ENCODE data around the gene WSB1. TPM values are rescaled to one million over a fixed set of nuclear protein-coding genes. Genes with fewer than 3 reads are reported as not detected.
"Not testable (repeated sequence)": the region's sequence is repeated elsewhere in the genome, so short reads cannot be mapped to it uniquely, and the experiment has no call there.

WSB1 gene
- total RNA-seq, 1 experiment from 2014 or later, result 66.2 TPM

DNA sequence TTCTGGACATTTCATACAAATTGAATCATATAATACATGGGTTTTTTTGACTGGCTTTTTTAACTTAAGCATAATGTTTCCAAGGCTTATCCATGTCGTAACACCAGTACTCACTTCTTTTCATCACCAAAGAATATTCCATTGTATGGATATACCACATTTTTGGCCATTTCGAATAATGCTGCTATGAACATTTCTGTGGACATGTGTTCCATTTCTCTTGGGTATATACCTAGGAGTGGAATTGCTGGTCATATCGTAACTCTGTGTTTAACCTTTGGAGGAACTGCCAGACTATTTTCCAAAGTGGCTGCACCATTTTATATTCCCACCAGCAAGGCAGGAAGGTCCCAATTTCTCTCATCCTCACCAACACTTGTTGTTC, 46.0 kb upstream of the WSB1 start:
- intact Hi-C loops (cut with micrococcal nuclease; ENCODE audit: unreplicated experiment), result loop anchor here (1.0 to 10.0 kb wide), 3 partner anchors 46 to 247 kb away; partner anchors contain the start of genes KSR1 and WSB1
- H3K4me1 ChIP-seq (replicated peaks; ENCODE audit: insufficient read depth), result peaks cover 58% of the 10 kb centered on the region
- ChIA-PET POLR2A (ENCODE audit: unreplicated experiment) (no interaction called here), CTCF (interaction anchor here (0.6 kb wide), 1 partner anchor 60 kb away, joined by 3 read pairs; no protein-coding TSS in a partner anchor)
- peak overlapping the region; percentile 78 for H3K27ac ChIP-seq
- no peak overlapping the region for H3K4me3 ChIP-seq
- H3K79me2 ChIP-seq (ENCODE audit: low read depth), result no peaks in the 10 kb centered on the region
- H4K20me1 ChIP-seq (ENCODE audit: insufficient read depth), result no peaks in the 10 kb centered on the region
- no peaks in the 10 kb centered on the region for H3K27me3 ChIP-seq (ENCODE audit: insufficient read depth, low read depth)
- H3F3A ChIP-seq (ENCODE audit: insufficient read depth, low read depth), result peaks cover 34% of the 10 kb centered on the region
- no TSS peak for BruUV-seq (replicated peaks)
- H3K9me2 ChIP-seq (ENCODE audit: insufficient read depth), result no peaks in the 10 kb centered on the region
- H3K4me2 ChIP-seq, result peak overlapping the region; percentile 63
- no peaks in the 10 kb centered on the region for H3K36me3 ChIP-seq (ENCODE audit: low read depth)
- TF ChIP-seq, protein P1, sequence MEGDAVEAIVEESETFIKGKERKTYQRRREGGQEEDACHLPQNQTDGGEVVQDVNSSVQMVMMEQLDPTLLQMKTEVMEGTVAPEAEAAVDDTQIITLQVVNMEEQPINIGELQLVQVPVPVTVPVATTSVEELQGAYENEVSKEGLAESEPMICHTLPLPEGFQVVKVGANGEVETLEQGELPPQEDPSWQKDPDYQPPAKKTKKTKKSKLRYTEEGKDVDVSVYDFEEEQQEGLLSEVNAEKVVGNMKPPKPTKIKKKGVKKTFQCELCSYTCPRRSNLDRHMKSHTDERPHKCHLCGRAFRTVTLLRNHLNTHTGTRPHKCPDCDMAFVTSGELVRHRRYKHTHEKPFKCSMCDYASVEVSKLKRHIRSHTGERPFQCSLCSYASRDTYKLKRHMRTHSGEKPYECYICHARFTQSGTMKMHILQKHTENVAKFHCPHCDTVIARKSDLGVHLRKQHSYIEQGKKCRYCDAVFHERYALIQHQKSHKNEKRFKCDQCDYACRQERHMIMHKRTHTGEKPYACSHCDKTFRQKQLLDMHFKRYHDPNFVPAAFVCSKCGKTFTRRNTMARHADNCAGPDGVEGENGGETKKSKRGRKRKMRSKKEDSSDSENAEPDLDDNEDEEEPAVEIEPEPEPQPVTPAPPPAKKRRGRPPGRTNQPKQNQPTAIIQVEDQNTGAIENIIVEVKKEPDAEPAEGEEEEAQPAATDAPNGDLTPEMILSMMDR (conservative IDR thresholded peaks at IDR 0.05), result no peak
- TF ChIP-seq EZH2 (IDR thresholded peaks at IDR 0.05; ENCODE audit: low read depth), result no peak
- no peak for DNase-seq
- H3K9me3 ChIP-seq (ENCODE audit: insufficient read depth, low read depth), result no peaks in the 10 kb centered on the region
- H2AFZ ChIP-seq, result no peak overlapping the region

DNA sequence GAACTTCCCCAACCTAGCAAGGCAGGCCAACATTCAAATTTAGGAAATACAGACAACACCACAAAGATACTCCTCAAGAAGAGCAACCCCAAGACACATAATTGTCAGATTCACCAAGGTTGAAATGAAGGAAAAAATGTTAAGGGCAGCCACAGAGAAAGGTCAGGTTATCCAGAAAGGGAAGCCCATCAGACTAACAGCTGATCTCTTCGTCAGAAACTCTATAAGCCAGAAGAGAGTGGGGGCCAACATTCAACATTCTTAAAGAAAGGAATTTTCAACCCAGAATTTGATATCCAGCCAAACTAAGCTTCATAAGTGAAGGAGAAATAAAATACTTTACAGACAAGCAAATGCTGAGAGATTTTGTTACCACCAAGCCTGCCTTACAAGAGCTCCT, 43.1 kb upstream of the WSB1 start:
- Histone ChIP-seq H3F3A (ENCODE audit: insufficient read depth, low read depth) (peaks cover 21% of the 10 kb centered on the region), H3K4me1 (replicated peaks; ENCODE audit: insufficient read depth) (peaks cover 30% of the 10 kb centered on the region)
- H3K79me2 ChIP-seq (ENCODE audit: low read depth); H3K27me3 ChIP-seq (ENCODE audit: insufficient read depth, low read depth); BruUV-seq (replicated peaks); DNase-seq; POLR2A ChIA-PET (ENCODE audit: unreplicated experiment); H3K27ac ChIP-seq; H2AFZ ChIP-seq; H3K4me3 ChIP-seq; intact Hi-C loops (cut with micrococcal nuclease; ENCODE audit: unreplicated experiment); H3K4me2 ChIP-seq; H3K9me3 ChIP-seq (ENCODE audit: insufficient read depth, low read depth); H4K20me1 ChIP-seq (ENCODE audit: insufficient read depth); H3K36me3 ChIP-seq (ENCODE audit: low read depth); H3K9me2 ChIP-seq (ENCODE audit: insufficient read depth); CTCF ChIA-PET: not testable (repeated sequence)

DNA sequence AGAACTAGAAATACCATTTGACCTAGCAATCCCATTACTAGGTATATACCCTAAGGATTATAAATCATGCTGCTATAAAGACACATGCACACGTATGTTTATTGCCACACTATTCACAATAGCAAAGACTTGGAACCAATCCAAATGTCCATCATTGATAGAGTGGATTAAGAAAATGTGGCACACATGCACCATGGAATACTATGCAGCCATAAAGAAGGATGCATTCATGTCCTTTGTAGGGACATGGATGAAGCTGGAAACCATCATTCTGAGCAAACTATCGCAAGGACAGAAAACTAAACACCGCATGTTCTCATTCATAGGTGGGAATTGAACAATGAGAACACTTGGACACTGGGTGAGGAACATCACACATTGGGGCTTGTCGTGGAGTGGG, 39.1 kb upstream of the WSB1 start:
- H3F3A ChIP-seq (ENCODE audit: insufficient read depth, low read depth); H3K4me2 ChIP-seq; H3K4me3 ChIP-seq; H3K79me2 ChIP-seq (ENCODE audit: low read depth); H3K4me1 ChIP-seq (replicated peaks; ENCODE audit: insufficient read depth); H3K9me2 ChIP-seq (ENCODE audit: insufficient read depth); H3K9me3 ChIP-seq (ENCODE audit: insufficient read depth, low read depth); DNase-seq; intact Hi-C loops (cut with micrococcal nuclease; ENCODE audit: unreplicated experiment); BruUV-seq (replicated peaks); H3K27ac ChIP-seq; H4K20me1 ChIP-seq (ENCODE audit: insufficient read depth); H3K36me3 ChIP-seq (ENCODE audit: low read depth); H3K27me3 ChIP-seq (ENCODE audit: insufficient read depth, low read depth); POLR2A ChIA-PET (ENCODE audit: unreplicated experiment); H2AFZ ChIP-seq; CTCF ChIA-PET: not testable (repeated sequence)

DNA sequence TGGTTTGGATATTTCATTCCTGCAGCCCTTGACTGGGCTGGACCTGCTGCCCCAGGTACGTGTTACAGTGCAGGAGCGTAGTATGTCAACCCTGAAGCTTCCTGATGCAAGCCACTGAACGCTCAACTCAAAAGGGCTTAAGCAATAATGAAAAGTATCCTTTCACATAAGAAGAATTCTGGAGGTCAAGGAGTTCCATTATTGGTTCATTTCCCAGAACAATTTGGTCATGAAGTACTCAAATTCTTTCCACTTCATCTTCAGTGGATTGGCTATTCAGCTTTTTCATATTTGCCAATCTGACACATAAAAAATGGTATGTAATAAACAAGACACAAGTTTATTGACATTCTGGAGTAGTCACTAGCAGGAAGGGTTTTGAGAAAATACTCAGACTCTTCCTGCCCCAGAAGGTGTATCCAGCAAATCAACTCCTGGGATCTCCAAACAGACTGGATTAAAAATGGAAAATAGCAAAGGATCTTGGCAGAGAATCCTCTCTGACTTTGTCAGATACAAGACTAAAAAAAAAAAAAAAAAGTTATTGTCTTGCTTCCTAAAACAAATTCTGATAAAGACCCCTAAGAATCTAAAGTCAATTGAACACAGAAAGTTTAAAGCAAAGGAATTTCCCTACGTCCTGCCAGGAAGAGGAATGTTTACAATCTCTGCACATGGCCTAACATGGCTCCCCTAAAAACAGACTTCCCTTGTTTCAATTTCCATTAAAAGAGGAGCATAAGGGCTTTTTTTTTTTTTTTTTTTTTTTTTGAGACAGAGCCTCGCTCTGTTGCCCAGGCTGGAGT, 37.5 kb upstream of the WSB1 start:
- Histone ChIP-seq H3K79me2 (ENCODE audit: low read depth) (no peaks in the 10 kb centered on the region), H3K27me3 (ENCODE audit: insufficient read depth, low read depth) (no peaks in the 10 kb centered on the region), H4K20me1 (ENCODE audit: insufficient read depth) (no peaks in the 10 kb centered on the region), H3K27ac (peak overlapping the region; percentile 36; the same call in 1 of the 2 replicates), H3K4me3 (no peak overlapping the region), H3K9me2 (ENCODE audit: insufficient read depth) (no peaks in the 10 kb centered on the region; the same call in 1 of the 2 replicates), H3F3A (ENCODE audit: insufficient read depth, low read depth) (no peaks in the 10 kb centered on the region), H2AFZ (no peak overlapping the region), H3K36me3 (ENCODE audit: low read depth) (no peaks in the 10 kb centered on the region), H3K9me3 (ENCODE audit: insufficient read depth, low read depth) (no peaks in the 10 kb centered on the region), H3K4me2 (no peak overlapping the region; the same call in 1 of the 2 replicates), H3K4me1 (replicated peaks; ENCODE audit: insufficient read depth) (no peaks in the 10 kb centered on the region)
- BruUV-seq (replicated peaks), result no TSS peak
- ChIA-PET CTCF (no interaction called here), POLR2A (ENCODE audit: unreplicated experiment) (interaction anchor here (0.6 kb wide), 1 partner anchor 37 kb away, joined by 9 read pairs; no protein-coding TSS in a partner anchor)
- no peak for TF ChIP-seq EZH2 (IDR thresholded peaks at IDR 0.05; ENCODE audit: low read depth)
- intact Hi-C loops (cut with micrococcal nuclease; ENCODE audit: unreplicated experiment), result no loop called here
- DNase-seq, result peak in 1 of 2 experiments; percentile 78

Data from PC-9 (cell line).